Right lobe of liver (tissue), 4 donors: Measurements from ENCODE around the gene TNFRSF14.

Experiments used
- POLR2A ChIP-seq: fragments of 450-650 bp; IDR thresholded peaks from one replicate; pipeline ENCODE4 v1.6.1; 2017; ENCODE audit warnings: antibody characterized with exemption, mild to moderate bottlenecking
- TF ChIP-seq, protein P1 (sequence below), 4 donors: fragments of 200-600 bp in 3 of 4; fragments of 450-650 bp in 1 of 4; IDR thresholded peaks; one replicate each; pipeline versions ENCODE4 v1.5.1 to v1.8.0; 2016 to 2022; ENCODE audit warnings: antibody characterized with exemption in 4 of 4, mild to moderate bottlenecking in 2 of 4
- donor health status: DM: no; HTN: no; CAD: no.
- donor health status: DM: no; HTN: no; CAD: no.
- donor health status: DM: no; HTN: yes; CAD: no.

DNA sequence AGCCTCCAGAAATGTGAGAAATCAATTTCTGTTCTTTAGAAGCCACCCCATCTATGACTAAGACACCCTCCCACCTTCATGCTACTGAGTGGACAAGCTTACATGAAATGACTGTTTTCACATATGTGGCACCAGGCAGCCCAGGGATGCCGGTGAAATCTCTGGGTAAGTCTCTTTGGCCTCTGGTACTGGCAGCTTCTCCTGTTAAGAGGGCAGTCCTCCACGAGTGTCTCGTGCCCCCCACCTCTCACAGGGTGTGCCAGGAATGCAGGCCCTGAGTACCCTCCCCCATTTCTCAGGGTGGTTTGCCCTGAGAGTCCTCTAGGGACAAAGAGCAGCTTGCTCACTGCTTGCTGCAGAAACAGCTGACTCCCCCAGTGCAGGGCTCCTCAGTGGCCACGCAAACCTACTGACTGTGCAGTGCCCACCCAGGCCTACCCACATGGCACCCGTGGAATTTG is 27.2 kb downstream of the TNFRSF14 start:
- TF ChIP-seq, protein P1, sequence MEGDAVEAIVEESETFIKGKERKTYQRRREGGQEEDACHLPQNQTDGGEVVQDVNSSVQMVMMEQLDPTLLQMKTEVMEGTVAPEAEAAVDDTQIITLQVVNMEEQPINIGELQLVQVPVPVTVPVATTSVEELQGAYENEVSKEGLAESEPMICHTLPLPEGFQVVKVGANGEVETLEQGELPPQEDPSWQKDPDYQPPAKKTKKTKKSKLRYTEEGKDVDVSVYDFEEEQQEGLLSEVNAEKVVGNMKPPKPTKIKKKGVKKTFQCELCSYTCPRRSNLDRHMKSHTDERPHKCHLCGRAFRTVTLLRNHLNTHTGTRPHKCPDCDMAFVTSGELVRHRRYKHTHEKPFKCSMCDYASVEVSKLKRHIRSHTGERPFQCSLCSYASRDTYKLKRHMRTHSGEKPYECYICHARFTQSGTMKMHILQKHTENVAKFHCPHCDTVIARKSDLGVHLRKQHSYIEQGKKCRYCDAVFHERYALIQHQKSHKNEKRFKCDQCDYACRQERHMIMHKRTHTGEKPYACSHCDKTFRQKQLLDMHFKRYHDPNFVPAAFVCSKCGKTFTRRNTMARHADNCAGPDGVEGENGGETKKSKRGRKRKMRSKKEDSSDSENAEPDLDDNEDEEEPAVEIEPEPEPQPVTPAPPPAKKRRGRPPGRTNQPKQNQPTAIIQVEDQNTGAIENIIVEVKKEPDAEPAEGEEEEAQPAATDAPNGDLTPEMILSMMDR (IDR thresholded peaks at IDR 0.05) = no peak
- TF ChIP-seq POLR2A = no peak
